ENCODE data around the gene CEP19.

CEP19 gene

GRCh38 chr3:196700801-196701200 is 11.2 kb downstream of the CEP19 start:
- TF ChIP-seq MAX (IDR thresholded peaks at IDR 0.05) (no peak), TCF12 (IDR thresholded peaks at IDR 0.05; ENCODE audit: low read depth) (no peak), REST (IDR thresholded peaks at IDR 0.05; ENCODE audit: low read depth) (no peak), NFIC (IDR thresholded peaks at IDR 0.05) (no peak), YY1 (IDR thresholded peaks at IDR 0.05; ENCODE audit: low read depth) (no peak), RAD21 (IDR thresholded peaks at IDR 0.05; ENCODE audit: low read depth) (no peak), USF1 (IDR thresholded peaks at IDR 0.05) (no peak), CREB1 (IDR thresholded peaks at IDR 0.05; ENCODE audit: low read depth) (no peak), TAF1 (IDR thresholded peaks at IDR 0.05; ENCODE audit: low read depth) (no peak)

GRCh38 chr3:196699749-196700148 is 12.3 kb downstream of the CEP19 start:
- TF ChIP-seq NFIC (IDR thresholded peaks at IDR 0.05) = no peak
- TF ChIP-seq YY1 (IDR thresholded peaks at IDR 0.05; ENCODE audit: low read depth) = no peak
- TF ChIP-seq MAX (IDR thresholded peaks at IDR 0.05) = no peak
- no peak for TF ChIP-seq USF1 (IDR thresholded peaks at IDR 0.05)
- TF ChIP-seq CEBPB (IDR thresholded peaks at IDR 0.05) = no peak
- TF ChIP-seq TAF1 (IDR thresholded peaks at IDR 0.05; ENCODE audit: low read depth) = no peak
- TF ChIP-seq ZBTB7A (IDR thresholded peaks at IDR 0.05; ENCODE audit: low read depth) = no peak
- no peak for TF ChIP-seq EGR1 (IDR thresholded peaks at IDR 0.05)
- no peak for TF ChIP-seq TEAD4 (IDR thresholded peaks at IDR 0.05)
- TF ChIP-seq REST (IDR thresholded peaks at IDR 0.05; ENCODE audit: low read depth) = no peak
- TF ChIP-seq EP300 (IDR thresholded peaks at IDR 0.05; ENCODE audit: borderline replicate concordance) = no peak
- TF ChIP-seq FOXM1 (IDR thresholded peaks at IDR 0.05; ENCODE audit: borderline replicate concordance, low read depth) = no peak
- no peak for TF ChIP-seq RAD21 (IDR thresholded peaks at IDR 0.05; ENCODE audit: low read depth)
- TF ChIP-seq TCF12 (IDR thresholded peaks at IDR 0.05; ENCODE audit: low read depth) = no peak

GRCh38 chr3:196697270-196697669 is 14.8 kb downstream of the CEP19 start:
- no peak for TF ChIP-seq YY1 (IDR thresholded peaks at IDR 0.05; ENCODE audit: low read depth)
- no peak for TF ChIP-seq MAX (IDR thresholded peaks at IDR 0.05)
- no peak for TF ChIP-seq FOXM1 (IDR thresholded peaks at IDR 0.05; ENCODE audit: borderline replicate concordance, low read depth)
- TF ChIP-seq CREB1 (IDR thresholded peaks at IDR 0.05; ENCODE audit: low read depth) = no peak
- TF ChIP-seq CEBPB (IDR thresholded peaks at IDR 0.05) = no peak
- no peak for TF ChIP-seq ZBTB7A (IDR thresholded peaks at IDR 0.05; ENCODE audit: low read depth)
- no peak for TF ChIP-seq RAD21 (IDR thresholded peaks at IDR 0.05; ENCODE audit: low read depth)

GRCh38 chr3:196695849-196696226 is 16.2 kb downstream of the CEP19 start:
- TF ChIP-seq REST (IDR thresholded peaks at IDR 0.05; ENCODE audit: low read depth) = no peak
- no peak for TF ChIP-seq TEAD4 (IDR thresholded peaks at IDR 0.05)
- no peak for TF ChIP-seq CEBPB (IDR thresholded peaks at IDR 0.05)
- TF ChIP-seq CREB1 (IDR thresholded peaks at IDR 0.05; ENCODE audit: low read depth) = no peak
- no peak for TF ChIP-seq TAF1 (IDR thresholded peaks at IDR 0.05; ENCODE audit: low read depth)
- TF ChIP-seq YY1 (IDR thresholded peaks at IDR 0.05; ENCODE audit: low read depth) = no peak
- no peak for TF ChIP-seq TCF12 (IDR thresholded peaks at IDR 0.05; ENCODE audit: low read depth)
- no peak for TF ChIP-seq EP300 (IDR thresholded peaks at IDR 0.05; ENCODE audit: borderline replicate concordance)
- TF ChIP-seq USF1 (IDR thresholded peaks at IDR 0.05) = no peak
- no peak for TF ChIP-seq RAD21 (IDR thresholded peaks at IDR 0.05; ENCODE audit: low read depth)
- no peak for TF ChIP-seq NFIC (IDR thresholded peaks at IDR 0.05)
- no peak for TF ChIP-seq FOXM1 (IDR thresholded peaks at IDR 0.05; ENCODE audit: borderline replicate concordance, low read depth)
- TF ChIP-seq MAX (IDR thresholded peaks at IDR 0.05) = no peak
- TF ChIP-seq ZBTB7A (IDR thresholded peaks at IDR 0.05; ENCODE audit: low read depth) = no peak
- no peak for TF ChIP-seq EGR1 (IDR thresholded peaks at IDR 0.05)
